ENCODE measurements around the gene SAMD8.

SAMD8 gene

GRCh38 chr10:75136346-75136745 lies 24.9 kb downstream of the SAMD8 start:
- TF ChIP-seq CTCF (IDR thresholded peaks at IDR 0.05; ENCODE audit: extremely low read depth, missing control alignments), result no peak
- DNase-seq (ENCODE audit: low spot score), result no peak

- no peak for TF ChIP-seq CTCF (IDR thresholded peaks at IDR 0.05; ENCODE audit: extremely low read depth, missing control alignments)
- no peak for DNase-seq (ENCODE audit: low spot score)
Observed at GRCh38 chr10:75137533-75138438, 26.3 kb downstream of the SAMD8 start.

- TF ChIP-seq CTCF (IDR thresholded peaks at IDR 0.05; ENCODE audit: extremely low read depth, missing control alignments), result no peak
- DNase-seq (ENCODE audit: low spot score), result no peak
Observed at GRCh38 chr10:75140246-75140645, 28.8 kb downstream of the SAMD8 start.

- DNase-seq (ENCODE audit: low spot score), result no peak
- TF ChIP-seq CTCF (IDR thresholded peaks at IDR 0.05; ENCODE audit: extremely low read depth, missing control alignments), result no peak
Observed at GRCh38 chr10:75143353-75143752, 31.9 kb downstream of the SAMD8 start.

- DNase-seq (ENCODE audit: low spot score), result no peak
- no peak for TF ChIP-seq CTCF (IDR thresholded peaks at IDR 0.05; ENCODE audit: extremely low read depth, missing control alignments)
Observed at GRCh38 chr10:75145590-75145989, 34.1 kb downstream of the SAMD8 start.

GRCh38 chr10:75146780-75147179 lies 35.3 kb downstream of the SAMD8 start:
- no peak for TF ChIP-seq CTCF (IDR thresholded peaks at IDR 0.05; ENCODE audit: extremely low read depth, missing control alignments)
- DNase-seq (ENCODE audit: low spot score), result no peak

- no peak for DNase-seq (ENCODE audit: low spot score)
- no peak for TF ChIP-seq CTCF (IDR thresholded peaks at IDR 0.05; ENCODE audit: extremely low read depth, missing control alignments)
Observed at GRCh38 chr10:75150656-75151055, 39.2 kb downstream of the SAMD8 start.
